HG03066 (cell line): ENCODE measurements around the gene SPTB.

ENCODE experiments used
- ATAC-seq: cut with Tn5 transposase; IDR thresholded peaks from one replicate; pipeline ENCODE4 v1.9.1; 2021; ENCODE audit warnings: low read depth; ENCODE audit not compliant: unreplicated experiment

SPTB gene

DNA sequence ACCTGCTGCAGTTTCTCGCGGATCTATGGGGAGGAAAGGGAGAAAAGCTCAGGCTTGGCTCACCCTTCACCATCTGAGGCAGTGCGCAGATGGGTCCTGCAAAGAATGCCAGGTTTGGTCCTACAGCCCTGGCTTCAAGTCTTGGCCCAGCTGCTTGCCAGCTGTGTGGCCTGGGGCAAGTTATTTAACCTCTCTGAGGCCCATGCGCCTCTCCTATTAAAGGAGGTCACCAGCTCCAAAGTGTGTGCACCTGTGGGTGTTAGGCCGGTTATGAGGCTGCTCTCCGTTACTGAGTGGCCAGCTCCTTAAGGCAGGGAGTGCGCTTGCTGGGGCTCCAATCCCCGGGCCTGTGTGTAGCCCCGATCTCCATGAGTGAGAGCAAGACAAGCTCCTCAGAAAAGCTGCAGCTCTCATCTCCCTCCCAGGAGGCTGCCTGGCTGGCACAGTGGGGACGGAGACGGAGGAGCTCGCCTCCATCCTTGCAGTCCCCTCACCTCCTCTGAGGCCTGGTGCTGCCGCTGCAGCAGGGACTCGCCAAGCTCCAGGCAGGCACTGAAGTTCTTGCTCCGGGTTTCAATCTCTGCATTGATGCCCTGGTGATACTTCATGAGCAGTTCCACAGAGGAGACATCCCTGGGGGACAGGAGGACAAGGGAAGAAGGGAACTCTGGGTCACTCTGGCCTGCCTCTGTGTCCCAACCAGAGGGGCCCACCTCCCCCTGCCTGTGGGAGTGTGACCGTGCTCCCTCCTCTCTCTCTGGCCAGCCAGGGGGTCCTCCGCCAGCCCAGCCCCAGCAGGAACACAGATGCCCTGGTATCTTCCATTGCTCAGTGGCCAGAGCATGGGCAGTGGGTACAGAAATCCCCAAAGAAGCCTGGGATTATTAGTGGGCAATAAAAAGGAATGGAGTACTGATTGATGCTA, 110.3 kb downstream of the SPTB start:
- no peak for ATAC-seq

DNA sequence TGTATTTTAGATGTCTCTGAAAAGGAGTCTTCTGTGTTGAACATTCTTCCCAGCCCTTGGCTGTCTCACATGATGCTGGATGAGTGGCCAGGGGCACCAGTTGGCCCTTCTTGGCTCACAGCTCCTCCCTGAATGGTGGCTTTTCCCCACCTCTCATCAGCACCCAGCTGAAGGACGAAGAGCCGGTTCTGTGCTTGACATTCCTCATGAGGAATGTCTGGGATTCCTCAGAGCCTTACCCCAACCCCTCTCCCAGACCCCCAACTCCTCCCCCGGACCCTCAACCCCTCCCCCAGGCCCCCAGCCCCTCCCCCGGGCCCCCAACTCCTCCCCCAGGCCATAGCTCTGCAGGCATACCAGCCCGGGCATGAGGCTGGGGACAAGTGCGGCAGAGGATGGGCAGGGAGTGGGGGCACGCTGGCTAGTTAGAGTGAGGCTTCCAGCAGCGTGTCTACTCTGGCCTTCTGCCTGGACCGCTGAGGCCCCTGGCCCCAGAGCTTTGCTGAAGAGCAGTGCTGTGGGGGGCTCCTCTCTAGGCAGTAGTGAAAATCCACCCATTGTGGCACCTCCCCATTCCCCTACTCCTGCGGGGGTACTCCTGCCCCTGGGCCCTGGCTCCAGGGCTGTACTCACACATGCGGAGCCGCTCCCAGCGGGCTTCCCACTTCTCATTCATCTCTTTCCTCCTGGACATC, 111.2 kb downstream of the SPTB start:
- no peak for ATAC-seq

DNA sequence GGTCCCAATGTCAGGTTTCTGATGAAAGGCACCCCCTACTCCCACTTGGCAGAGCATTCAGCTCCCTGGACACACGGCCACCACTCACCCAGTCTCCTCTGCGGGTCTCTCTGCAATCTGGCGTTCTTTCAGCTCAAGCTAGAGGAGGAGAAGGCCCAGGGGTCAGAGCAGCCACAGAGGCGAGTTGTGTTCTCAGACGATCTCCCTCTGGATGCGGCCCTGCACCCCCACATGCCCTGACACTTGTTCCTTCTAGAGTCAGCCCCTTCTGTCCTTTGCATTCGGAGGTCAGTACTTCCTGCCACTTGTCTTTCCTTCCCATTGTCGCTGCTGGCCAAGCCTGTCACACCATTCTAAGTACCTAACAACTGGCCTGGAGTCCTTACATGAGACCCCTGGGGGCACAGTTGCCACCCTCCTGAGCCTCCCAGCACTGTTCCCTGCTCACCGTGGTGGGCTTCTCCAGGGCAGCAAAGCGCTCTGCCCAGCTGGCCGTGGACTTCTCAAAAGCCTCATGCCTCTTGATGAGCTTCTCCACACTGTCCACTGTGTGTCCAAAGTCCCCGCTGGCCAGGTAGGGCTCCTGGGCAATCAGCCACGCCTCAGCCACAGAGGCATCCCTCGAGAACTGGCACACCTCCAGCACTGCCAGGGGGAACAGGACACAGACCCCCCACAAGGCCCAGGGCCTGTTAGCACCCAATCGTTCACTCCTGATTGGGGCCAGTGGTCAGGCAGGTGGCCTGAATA, 112.3 kb downstream of the SPTB start:
- no peak for ATAC-seq

DNA sequence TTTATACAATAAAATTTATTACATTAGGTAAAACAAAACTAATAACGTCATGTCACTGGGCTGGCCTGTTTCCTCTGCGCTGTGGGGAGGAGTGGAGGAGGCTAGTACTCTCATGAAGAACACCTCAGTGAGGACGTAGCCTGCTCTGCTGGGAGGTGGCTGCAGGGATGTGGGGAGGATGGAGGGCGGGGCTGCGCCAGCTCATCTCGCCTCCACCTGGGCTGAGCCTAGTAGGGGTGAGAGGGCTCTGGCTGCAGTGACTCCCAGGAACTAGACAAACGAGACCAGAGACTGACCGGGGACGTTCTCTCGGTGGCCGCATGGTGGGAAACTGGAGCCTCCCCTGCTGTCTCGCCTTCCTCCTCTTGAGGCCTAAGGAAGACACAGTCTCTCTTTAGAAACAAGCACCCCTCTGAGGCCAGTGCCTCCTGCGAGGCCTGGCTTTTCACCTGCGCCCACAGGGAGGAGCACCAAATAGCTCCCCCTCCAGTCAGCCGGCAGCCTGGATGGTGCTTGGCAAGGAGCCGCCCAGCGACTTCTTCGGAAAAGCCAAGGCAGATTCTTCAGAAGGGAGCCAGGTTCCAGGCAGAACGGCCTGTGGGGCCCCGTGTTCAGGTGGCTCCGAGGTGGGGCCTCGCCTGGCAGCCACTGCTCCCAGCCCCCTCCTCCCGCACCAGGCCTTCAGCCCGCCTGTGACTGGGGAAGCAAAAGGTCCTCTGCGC, 113.1 kb downstream of the SPTB start:
- ATAC-seq, result no peak

DNA sequence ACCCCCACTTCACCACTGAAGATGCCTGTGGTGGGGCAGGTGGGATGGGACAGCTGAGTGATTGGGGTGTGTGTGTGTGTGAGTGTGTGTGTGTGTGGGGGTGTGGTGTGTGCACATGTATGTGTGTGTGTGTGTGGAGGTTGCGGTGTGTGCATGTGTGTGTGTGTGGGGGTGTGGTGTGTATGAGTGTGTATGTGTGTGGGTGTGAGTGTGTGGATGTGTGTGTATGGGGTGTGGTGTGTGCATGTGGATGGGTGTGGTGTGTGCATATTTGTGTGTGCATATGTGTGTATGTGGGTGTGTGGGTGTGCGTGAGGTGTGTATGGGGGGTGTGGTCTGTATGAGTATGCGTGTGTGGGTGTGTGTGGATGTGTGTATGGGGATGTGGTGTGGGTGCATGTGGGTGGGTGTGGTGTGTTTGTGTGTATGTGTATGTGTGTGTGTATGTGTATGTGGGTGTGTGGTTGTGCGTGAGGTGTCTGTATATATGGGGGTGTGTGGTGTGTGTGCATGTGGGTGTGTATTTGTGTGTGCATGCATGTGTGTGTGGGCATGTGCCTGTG, 113.9 kb downstream of the SPTB start:
- no peak for ATAC-seq

DNA sequence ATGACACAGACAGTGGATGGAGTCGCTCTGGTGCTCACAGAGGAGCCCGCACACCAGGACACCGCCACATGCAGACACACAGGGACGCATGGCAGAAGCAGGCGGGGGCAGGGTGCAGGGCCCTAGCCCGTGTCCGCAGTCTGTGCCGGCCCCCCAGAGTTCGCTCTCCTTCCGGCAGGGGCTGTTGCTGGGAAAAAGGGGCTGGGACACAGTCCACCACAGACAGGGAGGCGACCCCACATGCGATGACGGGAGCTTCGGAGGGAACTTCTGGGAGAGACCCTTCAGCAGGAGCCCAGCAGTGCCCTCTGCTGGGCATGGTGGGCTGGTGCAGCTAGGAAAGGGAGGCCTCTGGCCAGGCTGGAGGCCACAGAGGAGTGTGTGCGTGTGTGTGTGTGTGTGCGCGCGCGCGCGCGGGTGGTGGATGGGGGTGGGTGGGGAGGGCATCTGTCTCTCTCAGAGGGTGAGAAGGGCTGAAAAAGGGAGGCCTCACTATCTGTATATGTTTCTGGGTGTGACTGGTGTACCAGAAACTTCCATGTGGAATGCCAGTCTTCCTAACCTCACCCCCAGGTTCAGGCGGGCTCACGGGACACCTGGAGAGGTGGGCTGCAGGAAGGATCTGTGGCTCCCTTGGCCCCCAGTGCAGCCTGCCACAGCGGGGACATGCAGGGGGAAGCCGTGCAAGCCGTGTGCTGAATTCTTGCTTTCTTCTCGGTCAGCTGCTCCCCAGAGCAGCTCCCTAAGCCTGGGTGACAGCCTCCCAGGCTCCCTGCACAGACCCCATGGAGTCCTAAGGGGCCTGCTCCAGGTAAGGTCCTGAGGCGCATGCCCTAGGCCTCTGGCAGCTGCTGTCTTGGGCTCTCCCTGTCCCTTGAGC, 114.8 kb downstream of the SPTB start:
- peak; percentile 51 for ATAC-seq

DNA sequence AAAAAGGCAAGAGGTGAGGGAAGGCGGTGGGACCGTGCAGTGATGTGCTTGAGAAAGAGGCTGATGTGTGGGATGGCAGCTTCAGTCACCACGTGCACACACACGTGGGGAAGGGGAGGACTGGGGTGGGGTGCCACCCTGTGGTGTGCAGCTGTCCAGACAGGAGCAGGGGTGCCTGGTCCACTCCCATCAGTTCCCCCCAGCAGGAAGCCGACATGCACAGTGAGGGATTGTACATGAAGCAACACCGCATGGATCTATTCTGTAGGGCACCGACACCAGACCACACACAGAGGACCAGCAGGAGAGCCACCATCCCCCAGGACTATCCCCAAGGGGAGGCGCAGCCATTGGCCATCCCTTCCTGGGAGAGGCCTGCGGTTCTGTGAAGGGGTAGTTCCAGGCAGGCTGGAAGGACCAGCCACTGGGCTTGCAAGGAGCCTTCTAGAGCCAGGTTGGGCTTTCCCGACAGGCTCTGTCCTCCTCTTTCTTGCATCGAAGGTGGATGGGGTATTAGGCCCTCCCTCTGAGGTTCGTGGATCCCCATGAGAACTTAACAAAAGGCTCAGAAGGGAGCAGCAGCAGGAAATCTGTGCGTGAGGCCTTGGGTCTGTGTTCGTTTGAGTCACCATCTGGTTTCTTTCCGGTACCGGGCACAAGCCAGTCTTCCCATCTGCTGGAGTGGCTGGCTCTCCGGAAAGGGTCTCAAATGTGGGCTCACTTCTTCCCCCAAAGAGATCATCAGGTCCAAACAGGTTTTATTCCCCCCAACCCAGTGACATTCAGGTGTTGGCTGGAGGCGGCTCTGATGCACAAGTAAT, 115.7 kb downstream of the SPTB start:
- ATAC-seq, result no peak

DNA sequence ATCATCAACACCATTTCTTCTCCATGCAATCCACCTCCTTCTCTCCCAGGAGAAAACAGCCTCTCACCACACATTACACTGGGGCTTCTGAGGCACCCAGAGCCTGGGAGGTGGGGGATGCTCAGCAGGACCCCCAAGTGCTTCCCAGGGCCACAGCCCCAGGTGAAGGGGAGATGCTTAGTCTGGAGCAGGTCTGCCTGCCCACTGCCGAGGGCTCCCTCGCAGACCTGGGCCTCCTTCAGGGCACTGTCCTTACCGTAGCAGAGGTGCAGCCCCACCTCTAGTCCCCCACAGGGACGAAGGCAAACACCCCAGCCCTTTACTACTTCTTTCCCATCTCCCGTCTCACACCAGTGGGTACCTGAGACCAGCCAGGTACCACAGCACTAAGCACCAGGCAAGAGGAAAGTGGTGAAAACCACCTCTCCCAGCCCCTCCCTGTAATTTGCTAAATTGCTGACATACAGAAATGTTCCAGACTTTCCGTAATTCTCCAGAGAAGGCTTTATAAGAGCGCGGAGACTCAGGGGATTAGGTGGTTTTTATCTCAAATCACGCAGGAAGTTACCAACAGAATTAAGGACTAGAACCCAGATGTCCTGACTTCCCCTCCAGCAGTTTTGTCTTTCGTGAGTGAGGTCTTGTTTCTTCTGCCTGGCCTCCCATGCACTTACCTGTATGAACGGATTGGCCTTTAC, 116.5 kb downstream of the SPTB start:
- ATAC-seq, result no peak

DNA sequence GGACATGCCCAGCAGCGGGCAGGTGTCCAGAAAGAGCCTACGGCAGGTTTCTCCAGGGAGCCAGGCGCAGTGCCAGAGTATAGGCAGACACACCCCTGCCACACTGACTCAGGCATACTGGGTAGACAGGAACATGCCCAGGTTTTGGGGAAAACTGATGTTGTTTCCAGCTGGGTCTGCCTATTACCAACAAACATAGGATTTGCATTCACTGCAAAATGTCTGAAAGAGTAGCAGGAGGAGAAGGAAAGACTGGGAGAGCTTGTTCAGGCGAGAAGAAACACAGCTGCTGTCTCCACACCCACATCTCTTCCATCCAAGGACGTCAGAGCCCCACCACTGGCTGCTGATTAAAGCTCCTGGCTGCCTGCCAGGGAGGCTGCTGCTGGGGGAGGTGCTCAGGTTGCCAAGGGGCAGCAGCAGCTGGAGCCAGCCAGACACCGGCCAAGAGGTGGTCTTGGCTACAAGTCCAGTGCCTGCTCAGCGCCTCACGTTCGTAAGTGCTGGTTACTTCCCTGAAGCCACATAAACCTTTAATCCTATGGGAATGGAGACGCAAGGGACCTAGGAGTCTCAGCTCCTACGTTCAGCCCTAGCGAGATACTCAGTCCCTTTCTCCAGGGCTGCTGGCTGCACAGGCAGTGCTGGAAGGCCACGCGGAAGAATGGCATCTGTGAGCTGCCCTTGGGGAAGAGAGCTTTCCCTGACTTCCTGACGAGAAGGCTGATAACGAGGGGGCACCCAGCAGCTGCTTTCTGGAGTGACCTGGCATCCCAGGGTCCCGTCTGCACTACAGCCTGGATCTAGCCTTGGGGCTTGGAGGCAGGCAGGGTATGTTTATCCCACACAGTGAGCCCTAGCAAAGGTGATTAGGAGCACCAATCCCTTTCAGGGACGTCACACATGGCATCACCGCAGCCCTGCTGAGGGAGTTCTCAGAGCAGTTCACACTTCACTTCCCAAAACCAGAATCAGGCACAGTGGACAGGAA, 117.4 kb downstream of the SPTB start:
- no peak for ATAC-seq

DNA sequence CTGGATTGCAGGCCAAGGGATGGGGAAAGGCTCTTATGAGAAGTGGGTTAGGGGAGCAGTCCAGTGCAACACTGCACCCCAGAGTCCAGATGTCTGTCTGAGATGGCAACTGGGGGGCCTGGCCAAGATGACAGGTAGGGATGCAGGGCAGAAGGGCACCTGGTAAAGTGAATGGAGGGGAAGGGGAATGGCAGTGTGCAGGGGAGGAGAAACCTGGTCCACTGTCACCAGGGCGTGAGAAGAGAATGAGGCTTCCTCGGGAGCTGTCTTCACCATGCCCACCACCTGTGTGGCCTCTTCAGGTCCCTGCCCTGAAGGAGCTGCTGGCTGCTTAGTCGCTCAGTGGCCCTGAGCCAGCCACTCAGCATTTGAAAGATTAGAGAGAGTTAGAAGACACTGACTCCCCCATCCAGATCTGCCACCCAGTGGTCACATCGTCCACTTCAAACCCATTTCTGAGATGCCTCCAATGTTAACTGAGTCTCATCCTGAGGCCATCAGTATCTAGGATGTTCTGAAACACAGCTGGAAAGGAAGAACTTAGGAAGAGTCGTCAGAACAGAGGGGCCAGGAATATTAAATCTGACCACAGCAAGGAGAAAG, 118.2 kb downstream of the SPTB start:
- no peak for ATAC-seq

DNA sequence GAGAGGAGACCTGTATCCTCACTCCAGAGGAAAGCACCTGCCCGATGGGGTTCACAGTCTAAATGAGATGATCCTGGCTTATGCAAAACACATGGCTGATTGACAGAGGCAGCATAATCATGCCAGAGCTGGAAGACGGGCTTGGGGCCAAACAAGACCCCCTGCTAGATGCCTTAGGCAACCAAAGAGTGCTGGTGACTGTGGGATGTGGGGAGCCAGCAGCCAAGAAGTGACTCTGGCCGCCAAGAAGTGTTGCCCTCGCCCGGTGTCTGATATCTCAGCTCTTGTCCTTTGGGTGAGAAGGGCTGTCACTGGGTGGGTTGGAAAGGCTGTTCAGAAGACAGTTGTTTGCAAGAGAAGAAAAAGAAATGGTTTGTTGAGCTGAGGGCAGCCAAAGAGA, 118.8 kb downstream of the SPTB start:
- no peak for ATAC-seq

DNA sequence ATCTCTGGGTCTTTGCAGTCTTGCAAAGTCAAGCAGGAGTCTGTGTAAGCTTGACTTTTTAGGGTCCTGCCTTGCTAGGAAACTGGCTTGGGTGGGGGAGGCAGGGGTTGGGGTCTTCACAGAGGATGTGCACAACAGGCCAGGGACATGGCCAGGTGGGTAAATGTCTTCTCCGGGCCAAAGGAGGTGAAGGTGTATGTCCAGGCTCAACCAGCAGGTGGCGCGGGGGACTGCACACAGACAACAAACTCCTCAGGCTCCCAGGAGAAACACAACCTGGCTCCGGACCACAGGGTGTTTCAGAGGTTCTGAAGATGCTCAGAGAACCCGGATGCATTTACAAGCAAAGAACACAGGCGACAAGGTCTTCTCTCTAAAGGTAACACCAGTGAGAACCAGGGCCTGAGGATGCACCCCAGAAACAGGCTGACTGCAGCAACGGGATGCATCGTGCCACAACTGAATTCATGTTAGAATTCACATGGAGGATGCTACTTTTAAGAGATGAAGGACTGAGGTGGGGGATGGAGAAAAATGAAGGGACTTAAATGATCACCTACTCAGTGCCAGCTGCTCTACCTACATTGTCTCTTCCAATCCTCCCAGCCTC, 119.5 kb downstream of the SPTB start:
- no peak for ATAC-seq

DNA sequence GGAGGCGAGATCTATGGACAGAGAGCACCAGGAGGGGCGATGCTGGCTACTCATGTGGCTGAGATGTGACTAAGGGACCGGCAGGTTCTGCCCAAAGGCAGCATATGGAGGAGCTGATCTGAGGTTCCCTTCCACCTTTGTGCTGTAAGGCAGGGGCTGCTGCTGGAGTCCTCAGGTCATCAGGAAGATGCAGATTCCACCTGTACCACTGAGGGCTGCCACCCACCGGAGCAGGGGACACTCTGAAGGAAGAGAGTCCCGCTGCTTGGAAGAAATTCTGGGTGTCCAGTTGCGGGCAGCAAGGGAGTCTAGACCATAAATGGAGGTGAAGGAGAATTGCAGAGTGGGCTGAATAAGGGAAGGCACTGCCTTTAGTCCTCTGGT, 120.2 kb downstream of the SPTB start:
- ATAC-seq, result no peak

DNA sequence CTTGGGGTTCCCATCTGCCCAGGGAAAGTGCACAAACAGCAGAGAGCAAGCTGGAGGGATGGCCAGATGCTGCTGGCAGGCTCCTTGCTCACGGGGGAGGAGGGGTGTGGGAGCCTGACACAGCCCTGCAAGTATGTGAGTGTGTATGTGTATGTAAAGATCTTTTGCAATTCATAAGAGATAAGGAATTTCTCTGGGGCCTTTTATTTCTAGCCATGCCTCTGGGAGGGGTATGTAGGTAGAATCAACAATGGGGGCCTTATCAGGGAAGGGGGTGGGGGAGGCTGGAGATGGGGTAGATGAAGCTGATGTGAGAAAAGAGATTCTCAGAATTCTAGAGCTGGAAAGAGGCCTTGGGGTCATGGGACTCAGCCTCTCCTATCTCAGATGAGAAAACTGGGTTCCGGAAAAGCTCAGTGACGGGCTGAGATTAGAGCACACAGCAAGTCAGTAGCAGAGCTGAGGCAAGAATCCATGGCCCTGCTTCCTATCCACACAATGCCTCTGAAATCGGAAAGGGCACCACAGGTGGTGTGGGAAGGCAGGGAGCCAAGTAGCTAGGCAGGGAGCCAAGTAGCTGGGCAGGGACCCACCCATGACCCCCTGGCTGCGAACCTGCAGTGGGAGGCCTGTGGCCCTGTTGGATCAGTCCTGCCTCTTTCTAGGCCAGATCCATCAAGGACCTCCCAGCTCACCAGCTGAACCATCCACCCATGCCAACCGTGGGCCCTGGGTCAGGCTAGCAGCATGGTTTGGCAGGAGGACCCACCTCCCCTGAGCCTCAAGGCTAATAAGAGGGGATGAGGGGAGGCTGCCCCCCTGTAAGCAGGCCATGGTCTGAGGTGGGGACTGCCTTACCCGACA, 120.8 kb downstream of the SPTB start:
- no peak for ATAC-seq

DNA sequence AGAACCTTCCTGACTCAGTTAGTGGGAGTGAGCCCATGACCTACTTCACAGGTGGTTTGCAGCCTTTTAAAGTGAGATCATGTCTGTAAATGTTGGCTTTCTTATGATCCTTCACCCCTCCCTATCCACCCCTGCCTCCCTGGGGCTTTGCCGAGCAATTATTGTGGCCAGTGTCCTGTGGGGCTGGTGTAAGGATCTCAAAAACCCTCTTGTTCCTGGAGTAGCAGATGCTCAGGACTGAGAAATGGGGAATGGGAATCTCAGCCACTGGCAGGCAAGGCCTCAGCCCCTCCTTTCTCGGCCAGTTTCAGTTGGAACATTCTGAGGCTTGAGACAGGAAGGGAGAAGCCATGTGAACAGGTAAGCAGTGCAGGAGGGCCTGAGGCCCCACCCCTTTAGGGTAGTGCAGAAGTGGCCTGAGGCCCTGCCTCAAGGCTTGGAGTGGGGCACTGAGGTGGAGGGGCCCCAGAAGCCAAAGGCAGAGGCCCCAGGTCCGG, 121.6 kb downstream of the SPTB start:
- no peak for ATAC-seq
